Muscle of back (tissue), 13 donors: ENCODE data around the gene FOXN3. TPM values are rescaled to one million over a fixed set of nuclear protein-coding genes. Genes with fewer than 3 reads are reported as not detected.

ENCODE experiments used
- DNase-seq, 3 donors: peaks; one replicate each; pipeline versions ENCODE4 v3.0.0 to v3.0.0-alpha.2; 2013
- long read RNA-seq, 9 donors: transcript quantifications; one replicate each; lab custom pipeline, GENCODE V29; 2026
- polyA plus RNA-seq, 10 donors: library from polyadenylated mRNA; unstranded; fragments of 120-200 nt; gene quantifications; one replicate each; pipeline ENCODE4 v1.2.1, GENCODE V29; 2013; ENCODE audit not compliant: insufficient read length in 10 of 10

FOXN3 gene, protein sequence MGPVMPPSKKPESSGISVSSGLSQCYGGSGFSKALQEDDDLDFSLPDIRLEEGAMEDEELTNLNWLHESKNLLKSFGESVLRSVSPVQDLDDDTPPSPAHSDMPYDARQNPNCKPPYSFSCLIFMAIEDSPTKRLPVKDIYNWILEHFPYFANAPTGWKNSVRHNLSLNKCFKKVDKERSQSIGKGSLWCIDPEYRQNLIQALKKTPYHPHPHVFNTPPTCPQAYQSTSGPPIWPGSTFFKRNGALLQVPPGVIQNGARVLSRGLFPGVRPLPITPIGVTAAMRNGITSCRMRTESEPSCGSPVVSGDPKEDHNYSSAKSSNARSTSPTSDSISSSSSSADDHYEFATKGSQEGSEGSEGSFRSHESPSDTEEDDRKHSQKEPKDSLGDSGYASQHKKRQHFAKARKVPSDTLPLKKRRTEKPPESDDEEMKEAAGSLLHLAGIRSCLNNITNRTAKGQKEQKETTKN
- polyA plus RNA-seq = 10 to 100 TPM; 58.4 to 84.8 (median 68.2) TPM
- long read RNA-seq, donor 1, transcript FOXN3-219 (5 exons, 2,421 nt) = major isoform, 5 of 12 reads
- long read RNA-seq, donor 1, partial matches to known transcripts = 0 of 12 reads
- long read RNA-seq, donor 1, other reads (novel, unspliced or antisense) = 0 of 12 reads
- long read RNA-seq, donor 2, transcript FOXN3-219 (5 exons, 2,421 nt) = major isoform, 6 of 12 reads
- long read RNA-seq, donor 2, partial matches to known transcripts = 0 of 12 reads
- long read RNA-seq, donor 2, other reads (novel, unspliced or antisense) = 0 of 12 reads
- long read RNA-seq, donor 3 = 0 reads
- long read RNA-seq, donor 4, partial matches to known transcripts = 0 of 8 reads
- long read RNA-seq, donor 4, other reads (novel, unspliced or antisense) = 0 of 8 reads
- long read RNA-seq, donor 5, transcript FOXN3-214 (6 exons, 2,692 nt) = major isoform, 6 of 29 reads
- long read RNA-seq, donor 5, partial matches to known transcripts = 15 of 29 reads
- long read RNA-seq, donor 5, other reads (novel, unspliced or antisense) = 0 of 29 reads
- long read RNA-seq, donor 6, transcript FOXN3-214 (6 exons, 2,692 nt) = major isoform, 15 of 19 reads
- long read RNA-seq, donor 6, partial matches to known transcripts = 0 of 19 reads
- long read RNA-seq, donor 6, other reads (novel, unspliced or antisense) = 0 of 19 reads
- long read RNA-seq, donor 7, transcript FOXN3-214 (6 exons, 2,692 nt) = major isoform, 7 of 11 reads
- long read RNA-seq, donor 7, partial matches to known transcripts = 0 of 11 reads
- long read RNA-seq, donor 7, other reads (novel, unspliced or antisense) = 0 of 11 reads
- long read RNA-seq, donor 8, partial matches to known transcripts = 0 of 4 reads
- long read RNA-seq, donor 8, other reads (novel, unspliced or antisense) = 0 of 4 reads
- long read RNA-seq, donor 9, partial matches to known transcripts = 0 of 3 reads
- long read RNA-seq, donor 9, other reads (novel, unspliced or antisense) = 0 of 3 reads

DNA sequence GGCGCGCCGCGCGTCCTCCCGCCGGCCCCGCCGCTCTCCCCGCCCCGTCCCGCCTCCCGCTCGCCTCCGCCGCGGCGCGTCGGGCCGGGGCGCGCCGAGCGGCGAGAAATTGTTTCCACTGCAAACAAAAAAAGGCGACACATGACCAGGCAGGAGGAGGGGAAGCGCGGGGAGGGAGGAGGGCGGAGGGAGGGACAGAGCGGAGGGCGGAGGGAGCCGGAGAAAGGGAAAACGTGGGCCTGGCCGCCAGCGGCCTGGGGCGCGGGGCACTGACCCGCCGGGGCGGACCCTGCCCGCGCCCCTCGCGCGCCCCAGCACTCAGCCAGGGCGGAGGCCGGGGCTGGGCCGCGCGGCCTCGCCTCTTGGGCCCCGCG lies at the start of gene FOXN3:
FOXN3 (minus strand) TSS at position 143 of the 374 bp plus-strand sequence. CDS start 4,757 bp downstream, outside the sequence.
- peak; percentile 94 to 98 (median 97) for DNase-seq

DNA sequence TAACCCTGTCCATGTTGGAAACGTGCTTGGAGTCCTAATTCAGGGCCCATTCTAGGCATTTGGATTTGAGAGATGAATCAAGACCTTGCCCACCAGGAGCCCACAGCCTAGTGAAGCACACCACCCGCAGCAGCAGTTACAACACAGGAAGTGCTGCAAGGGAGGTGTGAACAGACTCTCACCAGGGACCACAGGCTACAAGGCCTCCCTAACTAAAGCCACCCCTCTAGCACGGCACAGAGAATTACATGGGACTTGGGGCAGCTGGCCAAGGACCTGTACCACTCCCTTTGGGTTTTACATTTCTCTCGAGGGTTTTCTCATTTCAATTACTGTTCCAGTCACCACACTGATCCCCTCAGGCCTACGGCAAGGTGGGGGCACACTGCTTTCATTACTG lies 49.5 kb upstream of the FOXN3 start:
- DNase-seq = no peak

DNA sequence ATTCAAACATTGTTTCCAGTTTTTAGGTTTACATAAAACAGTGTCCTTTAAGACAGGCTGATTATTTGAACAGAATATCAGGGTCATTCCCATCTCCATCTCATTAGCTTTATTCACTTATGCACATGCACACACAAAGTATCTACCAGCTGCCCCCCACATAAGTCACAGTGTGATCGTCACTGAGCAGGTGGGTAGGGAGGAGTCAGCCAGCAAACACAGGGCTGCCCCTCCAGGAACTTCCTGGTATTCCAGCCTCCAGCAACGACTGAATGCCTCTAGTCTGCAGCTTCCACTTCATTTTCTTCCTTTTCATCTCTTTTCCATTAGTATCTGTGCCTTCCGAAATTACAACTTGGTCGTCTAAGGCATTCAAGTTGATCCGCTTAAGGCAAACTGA lies 48.8 kb upstream of the FOXN3 start:
- DNase-seq = no peak

DNA sequence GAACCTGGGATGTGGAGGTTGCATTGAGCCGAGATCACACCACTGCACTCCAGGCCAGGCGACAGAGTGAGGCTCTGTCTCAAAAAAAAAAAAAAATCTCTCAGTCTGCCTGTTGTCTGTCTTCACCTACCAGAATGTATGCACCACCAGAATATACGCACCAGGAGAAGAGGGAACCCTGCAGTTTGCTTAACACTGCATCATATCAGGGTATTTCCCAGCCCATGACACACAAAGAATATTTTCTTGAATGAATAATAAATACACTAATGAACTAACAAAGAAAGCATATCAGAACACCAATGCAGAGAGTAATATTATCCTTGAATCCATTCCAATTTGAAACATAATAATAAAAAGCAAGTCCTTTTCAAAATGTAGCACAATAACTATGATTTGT lies 44.2 kb upstream of the FOXN3 start:
- DNase-seq = no peak

DNA sequence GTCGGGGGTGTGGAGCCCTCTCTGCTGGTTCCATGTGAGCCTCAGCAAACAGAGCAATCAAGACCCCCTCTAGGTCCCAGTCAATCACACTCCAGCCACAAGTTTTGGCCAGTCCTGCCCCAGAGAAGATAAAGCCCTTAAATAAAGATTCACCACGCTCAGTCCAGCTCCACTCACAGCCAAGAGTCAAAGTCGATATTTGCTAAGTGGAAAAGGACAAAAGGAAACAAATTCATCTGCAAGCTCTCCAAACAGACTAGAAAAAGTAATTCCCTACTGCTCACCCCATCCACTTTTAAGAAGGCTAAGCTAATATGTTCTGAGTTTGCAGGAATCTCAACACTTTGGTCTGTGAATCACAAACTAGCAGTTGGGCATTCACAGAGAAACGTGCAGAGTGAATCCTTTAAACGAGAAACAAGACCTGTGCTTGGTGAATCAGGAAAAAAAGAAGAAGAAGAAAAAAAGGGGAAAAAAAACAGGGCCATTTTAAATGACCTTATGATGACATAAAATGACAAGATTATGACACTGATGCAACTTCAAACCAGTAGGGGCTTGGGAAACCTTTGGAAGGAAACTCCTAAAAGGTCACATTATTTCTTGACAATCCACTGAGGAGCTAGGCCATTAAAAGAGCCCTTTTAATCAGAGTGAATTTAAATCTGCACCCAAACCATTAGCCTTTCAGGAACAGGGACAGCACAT lies 41.8 kb upstream of the FOXN3 start:
- no peak for DNase-seq

DNA sequence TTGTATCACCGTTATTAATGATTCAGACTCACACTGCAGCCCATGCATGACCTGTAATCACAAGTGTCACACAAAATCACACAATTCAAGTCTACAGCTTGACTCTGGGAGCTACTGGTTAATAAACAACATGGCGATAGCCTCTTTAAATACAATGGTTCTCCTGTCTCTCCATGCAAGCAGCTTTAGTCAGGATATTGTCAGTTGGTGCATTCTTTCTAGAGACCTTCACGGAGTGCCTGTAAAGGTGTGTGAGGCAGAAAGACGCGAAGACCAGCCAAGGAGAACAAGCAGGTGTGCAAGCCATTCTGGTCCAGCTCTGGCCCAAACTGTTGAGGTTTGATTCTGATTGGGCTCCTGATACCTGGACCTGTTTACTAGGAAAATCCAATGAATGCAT lies 40.0 kb upstream of the FOXN3 start:
- no peak for DNase-seq

DNA sequence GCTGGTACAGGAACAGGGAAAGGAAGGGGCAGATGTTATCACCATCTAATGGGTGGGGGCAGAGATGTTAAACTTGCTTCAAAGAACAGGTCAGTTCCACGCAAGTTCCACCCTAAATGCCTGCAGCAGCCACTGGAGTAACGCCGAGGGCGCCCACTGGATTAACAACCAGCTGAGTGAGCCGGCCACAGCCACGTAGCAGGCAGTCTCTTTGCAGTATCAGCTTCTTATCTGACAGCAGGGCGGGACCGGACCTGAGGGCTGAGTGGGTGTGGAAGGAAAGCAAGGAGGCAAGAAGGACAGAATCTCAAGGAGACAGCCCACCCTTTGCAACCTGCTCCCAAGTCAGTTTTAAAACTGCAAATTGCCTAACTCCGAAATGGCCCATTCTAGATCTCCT lies 38.4 kb upstream of the FOXN3 start:
- DNase-seq = no peak

DNA sequence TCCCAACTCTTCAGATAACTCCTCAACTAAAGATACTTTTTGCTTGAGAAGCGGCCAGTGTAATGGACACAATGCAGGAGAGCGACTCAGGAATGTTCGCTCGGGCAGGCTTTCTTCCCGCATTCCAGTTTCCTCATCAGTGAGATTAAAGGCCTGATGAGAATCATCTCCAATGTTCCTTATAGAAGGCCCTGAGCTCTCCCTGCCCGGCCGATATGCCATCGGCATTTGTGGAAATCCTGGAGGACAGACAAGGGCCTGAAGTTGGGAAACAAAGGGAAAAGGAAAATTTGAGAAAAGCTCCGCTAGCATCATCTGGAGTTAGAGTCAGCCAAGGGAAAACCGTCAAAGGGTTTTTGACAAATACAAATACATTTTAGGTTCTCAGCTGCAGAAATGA lies 38.0 kb upstream of the FOXN3 start:
- DNase-seq = no peak

DNA sequence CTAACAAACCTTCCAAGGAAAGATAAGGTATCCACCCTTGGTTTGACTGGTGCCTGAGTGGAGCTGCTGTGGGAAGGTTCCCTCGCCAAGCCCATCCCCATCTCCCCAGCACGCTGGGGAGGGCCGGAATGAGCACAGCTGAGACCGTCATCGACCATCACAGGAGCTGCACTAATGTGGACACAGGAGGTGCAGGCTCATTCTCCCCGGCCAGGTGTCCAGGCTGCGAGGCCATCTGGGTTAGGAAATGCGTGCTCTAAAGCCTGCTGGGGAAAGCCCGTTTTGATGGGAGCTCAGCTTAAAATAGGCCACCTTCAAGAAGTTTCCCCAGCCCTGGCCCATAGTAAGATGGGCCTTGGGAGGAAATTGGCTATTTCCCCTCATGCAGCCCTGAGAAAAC lies 35.2 kb upstream of the FOXN3 start:
- no peak for DNase-seq

DNA sequence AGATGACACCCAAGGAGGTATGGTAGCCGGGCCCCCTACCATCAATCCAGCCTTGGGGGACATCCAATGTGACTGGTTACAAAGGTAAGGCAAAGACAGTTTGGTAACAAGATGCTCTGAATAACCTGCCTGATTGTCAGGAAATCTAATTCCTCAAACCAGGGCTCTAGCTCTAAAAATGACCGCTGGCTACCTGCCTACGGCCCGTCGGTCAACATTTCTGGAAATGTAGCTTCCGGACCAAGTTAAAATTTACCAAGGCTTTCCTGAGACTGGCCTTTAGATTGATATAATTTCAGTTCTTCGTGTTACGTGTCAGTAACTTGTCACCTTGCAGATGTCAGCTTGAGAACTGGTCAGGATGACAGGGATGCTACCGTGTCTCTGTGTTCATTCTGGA lies 34.2 kb upstream of the FOXN3 start:
- no peak for DNase-seq

GRCh38 chr14:89447182-89447944 lies 30.3 kb upstream of the FOXN3 start:
- DNase-seq = no peak

GRCh38 chr14:89445273-89445973 lies 28.4 kb upstream of the FOXN3 start:
- no peak for DNase-seq

DNA sequence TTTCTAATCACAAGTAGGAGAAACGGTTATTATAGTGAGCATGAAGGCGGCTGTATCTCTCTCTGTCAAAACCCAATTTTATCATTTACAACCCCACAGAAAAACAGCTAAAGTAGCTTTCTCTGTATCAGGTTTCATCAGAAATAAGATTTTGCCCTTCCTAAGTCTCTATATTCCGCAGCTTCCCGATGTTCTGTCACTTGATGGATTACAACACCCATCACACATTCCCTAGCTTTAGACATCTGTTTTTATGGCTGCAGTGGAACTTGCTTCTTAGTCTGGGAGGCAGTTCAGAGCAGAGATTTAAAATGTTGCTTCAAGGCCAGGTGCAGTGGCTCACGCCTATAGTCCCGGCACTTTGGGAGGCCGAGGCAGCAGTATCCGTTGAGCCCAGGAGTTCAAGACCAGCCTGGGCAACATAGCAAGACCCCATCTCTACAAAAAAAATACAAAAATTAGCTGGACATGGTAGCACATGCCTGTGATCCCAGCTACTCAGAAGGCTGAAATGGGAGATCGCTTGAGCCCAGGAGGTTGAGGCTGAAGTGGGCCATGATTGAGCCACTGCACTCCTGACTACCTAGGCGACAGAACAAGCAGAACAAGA lies 27.6 kb upstream of the FOXN3 start:
- peak in 1 of 3 donors; percentile 34 for DNase-seq

DNA sequence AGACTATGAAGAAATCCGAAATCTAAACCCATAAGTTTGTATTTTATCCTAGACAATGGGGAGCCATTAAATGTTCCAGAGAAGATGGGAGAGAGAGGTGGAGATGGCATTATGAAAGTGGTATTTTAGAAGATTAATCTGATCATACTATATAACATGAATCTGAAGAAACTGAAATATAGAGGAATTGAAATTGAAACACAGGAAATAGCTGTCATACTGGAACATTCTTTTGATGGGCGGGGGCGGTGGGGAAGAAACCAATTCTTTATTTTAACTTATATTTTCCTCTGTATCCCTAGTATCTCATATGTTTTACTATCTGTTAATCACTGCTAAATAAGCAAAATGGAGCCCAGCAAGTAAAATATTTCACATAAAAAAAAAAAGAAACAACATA lies 27.0 kb upstream of the FOXN3 start:
- peak in 1 of 3 donors; percentile 44 for DNase-seq

DNA sequence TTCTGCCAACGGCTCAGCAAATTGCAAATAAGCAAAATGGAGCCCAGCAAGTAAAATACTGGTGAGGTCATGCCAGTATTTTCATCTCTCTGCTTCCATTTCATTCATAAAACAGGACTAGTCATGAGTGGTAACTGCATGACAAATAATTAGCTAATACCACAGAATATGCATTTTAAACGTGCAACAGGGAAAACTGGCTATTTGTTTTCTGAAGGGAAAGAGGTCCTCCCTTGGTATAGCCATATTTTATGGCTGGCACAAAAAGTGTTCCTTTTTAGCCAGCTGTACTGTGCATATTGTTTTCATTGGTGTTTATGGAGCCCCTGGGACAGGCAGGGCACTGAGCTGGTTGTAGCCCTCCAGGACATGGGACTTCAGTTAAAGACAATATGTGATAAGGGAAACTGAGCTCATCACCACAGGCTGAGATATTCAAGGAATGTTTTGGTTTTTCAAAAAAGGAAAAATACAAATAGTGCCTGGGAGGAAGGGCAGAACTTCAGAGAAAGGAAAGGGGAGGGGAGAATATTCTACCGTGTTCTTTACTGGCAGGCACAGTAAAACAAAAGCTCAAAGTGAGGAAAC lies 26.1 kb upstream of the FOXN3 start:
- no peak for DNase-seq

- DNase-seq = no peak
Observed at GRCh38 chr14:89442280-89442679, 25.2 kb upstream of the FOXN3 start.

GRCh38 chr14:89440986-89441909 lies 24.2 kb upstream of the FOXN3 start:
- no peak for DNase-seq
